ENCODE measurements around the gene LIMA1. TPM values are rescaled to one million over a fixed set of nuclear protein-coding genes. Genes with fewer than 3 reads are reported as not detected.

Gene LIMA1
- total RNA-seq, 2 donors from 2014 or later: 20.1 to 26.0 TPM

- no peaks in the 10 kb centered on the region for H3K36me3 ChIP-seq (ENCODE audit: control insufficient read depth, insufficient read depth, low read length)
- Mint-ChIP-seq H3K27ac (no peak overlapping the region), H3K4me1 (peaks cover 12% of the 10 kb centered on the region), H3K4me3 (no peak overlapping the region), H3K9me3 (no peaks in the 10 kb centered on the region), H3K27me3 (ENCODE audit: insufficient read depth) (no peaks in the 10 kb centered on the region), H3K36me3 (ENCODE audit: low read depth) (no peaks in the 10 kb centered on the region)
- TF ChIP-seq CTCF (conservative IDR thresholded peaks at IDR 0.05): no peak
- H3K27ac ChIP-seq (ENCODE audit: low read depth, low read length): no peak overlapping the region
- H3K4me1 ChIP-seq (ENCODE audit: control insufficient read depth, insufficient read depth, low read length): no peaks in the 10 kb centered on the region
- no peaks in the 10 kb centered on the region for H3K9me3 ChIP-seq (ENCODE audit: control insufficient read depth, low read length)
- no peaks in the 10 kb centered on the region for H3K27me3 ChIP-seq (ENCODE audit: control insufficient read depth, insufficient read depth, low read length, poor library complexity, severe bottlenecking)
- no peak overlapping the region for H3K9ac ChIP-seq (ENCODE audit: extremely low read depth, low read length, poor library complexity, severe bottlenecking)
- no peak overlapping the region for H3K4me3 ChIP-seq (ENCODE audit: low read length)
- 96 to 100% methylated on average over 4 to 6 of the region's 6 CpGs for WGBS, 2 experiments (ENCODE audit: insufficient coverage in 1 of 2, insufficient read length in 1 of 2)
- DNase-seq: no peak
These were observed 30.2 kb downstream of the LIMA1 start for GRCh38 chr12:50252977-50253602.

GRCh38 chr12:50251619-50252252, 31.6 kb downstream of the LIMA1 start:
- H3K27me3 ChIP-seq (ENCODE audit: control insufficient read depth, insufficient read depth, low read length, poor library complexity, severe bottlenecking): no peaks in the 10 kb centered on the region
- Mint-ChIP-seq H3K36me3 (ENCODE audit: low read depth) (peaks cover 3% of the 10 kb centered on the region), H3K9me3 (no peaks in the 10 kb centered on the region), H3K4me1 (peaks cover 9% of the 10 kb centered on the region), H3K27me3 (ENCODE audit: insufficient read depth) (no peaks in the 10 kb centered on the region), H3K4me3 (no peak overlapping the region), H3K27ac (no peak overlapping the region)
- 81 to 83% methylated on average over 5 to 6 of the region's 6 CpGs for WGBS, 2 experiments (ENCODE audit: insufficient coverage in 1 of 2, insufficient read length in 1 of 2)
- no peak for DNase-seq
- H3K9me3 ChIP-seq (ENCODE audit: control insufficient read depth, low read length): no peaks in the 10 kb centered on the region
- no peak overlapping the region for H3K9ac ChIP-seq (ENCODE audit: extremely low read depth, low read length, poor library complexity, severe bottlenecking)
- H3K36me3 ChIP-seq (ENCODE audit: control insufficient read depth, insufficient read depth, low read length): no peaks in the 10 kb centered on the region
- H3K4me3 ChIP-seq (ENCODE audit: low read length): no peak overlapping the region
- no peaks in the 10 kb centered on the region for H3K4me1 ChIP-seq (ENCODE audit: control insufficient read depth, insufficient read depth, low read length)
- no peak for TF ChIP-seq CTCF (conservative IDR thresholded peaks at IDR 0.05)
- H3K27ac ChIP-seq (ENCODE audit: low read depth, low read length): no peak overlapping the region

- Histone ChIP-seq H3K27ac (ENCODE audit: low read depth, low read length) (no peak overlapping the region), H3K36me3 (ENCODE audit: control insufficient read depth, insufficient read depth, low read length) (no peaks in the 10 kb centered on the region), H3K4me3 (ENCODE audit: low read length) (no peak overlapping the region), H3K9me3 (ENCODE audit: control insufficient read depth, low read length) (no peaks in the 10 kb centered on the region), H3K4me1 (ENCODE audit: control insufficient read depth, insufficient read depth, low read length) (no peaks in the 10 kb centered on the region), H3K27me3 (ENCODE audit: control insufficient read depth, insufficient read depth, low read length, poor library complexity, severe bottlenecking) (no peaks in the 10 kb centered on the region), H3K9ac (ENCODE audit: extremely low read depth, low read length, poor library complexity, severe bottlenecking) (no peak overlapping the region)
- no peak for TF ChIP-seq CTCF (conservative IDR thresholded peaks at IDR 0.05)
- WGBS, 2 experiments (ENCODE audit: insufficient coverage in 1 of 2, insufficient read length in 1 of 2): 80 to 84% methylated on average over 3 to 5 of the region's 5 CpGs
- H3K9me3 Mint-ChIP-seq: no peaks in the 10 kb centered on the region
- peaks cover 3% of the 10 kb centered on the region for H3K36me3 Mint-ChIP-seq (ENCODE audit: low read depth)
- peaks cover 7% of the 10 kb centered on the region for H3K4me1 Mint-ChIP-seq
- H3K27me3 Mint-ChIP-seq (ENCODE audit: insufficient read depth): no peaks in the 10 kb centered on the region
- H3K4me3 Mint-ChIP-seq: no peak overlapping the region
- DNase-seq: no peak
- no peak overlapping the region for H3K27ac Mint-ChIP-seq
These were observed 33.7 kb downstream of the LIMA1 start for GRCh38 chr12:50249464-50250182.
